Activated T-cell treated with anti-CD3 and anti-CD28 coated beads for 24 hours (primary cell): ENCODE data around the gene PLCD4.
A peak's percentile ranks its signal among the peaks of the same experiment; 100 is the strongest.

ENCODE experiments used
- DNase-seq: peaks from one replicate; pipeline ENCODE4 v3.0.0-alpha.2; 2020; ENCODE audit warnings: low read depth

PLCD4 gene

DNA sequence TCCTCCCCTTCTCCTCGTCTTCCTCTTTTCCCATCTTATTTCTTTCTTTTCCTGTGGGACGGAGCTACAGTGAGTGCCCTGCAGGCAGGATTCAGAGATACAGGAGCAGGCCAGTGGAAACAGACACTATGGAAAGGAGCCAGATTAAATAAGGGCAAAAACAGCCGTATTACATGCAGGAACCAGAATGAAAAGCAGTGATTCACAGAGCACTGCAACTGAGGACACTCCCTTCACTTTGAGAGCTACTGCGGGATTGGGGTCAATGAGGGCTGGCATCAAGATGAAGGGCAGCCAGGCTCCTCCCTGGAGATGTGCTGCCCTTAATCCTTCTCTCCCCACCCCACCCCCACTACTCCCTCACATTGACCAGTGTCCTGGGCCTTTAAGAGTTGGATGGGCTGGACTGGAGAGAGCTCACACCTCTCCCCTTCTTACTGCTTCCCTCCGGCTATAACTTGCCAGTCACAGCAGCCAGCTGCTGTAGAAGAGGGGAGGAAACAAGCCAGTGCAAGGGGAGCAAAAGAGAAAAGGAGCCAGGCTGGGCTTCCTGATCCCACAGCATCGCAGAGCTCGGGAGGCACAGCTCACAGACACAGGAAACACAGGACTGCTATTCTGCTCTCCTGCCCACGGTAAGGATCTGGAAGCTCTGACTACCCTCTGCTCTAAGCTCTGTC, at the start of gene PLCD4:
TSS of gene PLCD4 (plus strand) at position 464 of the 680 bp plus-strand sequence. CDS start 7,841 bp downstream, outside the sequence.
- no peak for DNase-seq

DNA sequence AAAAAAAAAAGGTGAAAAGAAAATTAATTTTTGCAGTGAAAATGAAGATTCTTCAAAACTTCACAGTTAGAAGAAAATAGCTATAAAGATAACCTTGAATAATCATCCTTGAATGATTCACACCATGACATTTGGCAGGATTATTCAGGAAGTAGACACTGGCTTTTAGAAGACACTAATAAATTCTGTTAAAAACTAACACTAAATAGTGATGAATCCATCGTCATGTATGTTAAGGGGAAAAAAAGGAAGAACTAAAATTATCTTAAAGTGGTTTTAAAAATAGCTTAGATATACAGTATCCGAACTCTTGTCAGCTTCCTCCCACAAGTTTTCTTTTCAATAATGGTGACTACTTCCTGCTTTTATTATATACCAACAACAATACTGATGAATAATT, 49.8 kb upstream of the PLCD4 start:
- DNase-seq = no peak

DNA sequence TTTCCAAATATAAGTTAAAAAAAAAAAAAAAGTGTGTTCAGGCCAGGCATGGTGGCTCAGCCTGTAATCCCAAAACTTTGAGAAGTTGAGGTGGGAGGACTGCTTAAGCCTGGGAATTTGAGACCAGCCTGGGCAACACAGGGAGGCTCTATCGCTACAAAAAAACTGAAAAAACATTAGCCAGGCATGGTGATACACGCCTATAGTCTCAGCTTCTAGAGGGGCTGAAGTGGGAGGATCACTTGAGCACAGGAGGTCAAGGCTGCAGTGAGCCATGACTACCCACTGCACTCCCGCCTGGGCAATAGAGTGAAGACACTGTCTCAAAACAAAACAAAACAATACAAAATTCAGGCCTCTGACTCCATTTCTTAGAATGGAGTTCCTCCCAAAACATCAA, 48.7 kb upstream of the PLCD4 start:
- DNase-seq = no peak

DNA sequence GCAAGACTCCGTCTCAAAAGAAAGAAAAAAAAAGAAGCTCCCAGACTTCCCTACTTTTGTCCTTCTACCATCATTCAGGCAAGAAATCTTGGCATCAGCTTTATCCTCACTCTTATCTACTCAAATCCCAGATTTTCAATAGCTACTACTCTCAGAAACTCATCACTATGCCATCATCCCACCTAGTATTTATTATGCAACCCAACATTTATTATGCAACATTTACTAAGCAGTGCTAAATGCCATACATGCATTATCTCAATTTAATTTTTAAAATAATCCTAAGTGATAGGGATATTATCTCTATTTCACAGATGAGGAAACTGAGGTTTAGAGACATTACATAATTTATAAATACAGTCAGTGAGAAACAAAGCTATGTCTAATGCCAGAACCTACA, 43.6 kb upstream of the PLCD4 start:
- no peak for DNase-seq

DNA sequence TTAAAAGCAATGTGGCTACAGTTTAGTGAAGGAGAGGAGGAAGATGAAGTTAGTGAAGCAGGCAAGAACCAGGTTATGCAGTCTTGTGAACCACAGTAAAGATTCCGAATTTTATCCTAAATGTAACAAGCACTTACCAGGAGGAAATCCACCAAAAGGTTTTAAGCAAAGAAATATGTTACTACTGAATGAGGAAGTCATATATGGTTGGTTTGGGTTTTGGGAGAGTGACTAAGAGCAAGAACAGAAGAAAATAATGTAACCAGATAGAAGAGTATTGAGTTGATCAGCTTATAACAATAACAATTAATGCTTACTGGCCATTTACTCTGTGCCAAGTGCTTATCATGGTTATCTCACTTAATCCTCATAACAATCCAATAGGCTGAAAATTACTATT, 41.4 kb upstream of the PLCD4 start:
- DNase-seq = no peak

DNA sequence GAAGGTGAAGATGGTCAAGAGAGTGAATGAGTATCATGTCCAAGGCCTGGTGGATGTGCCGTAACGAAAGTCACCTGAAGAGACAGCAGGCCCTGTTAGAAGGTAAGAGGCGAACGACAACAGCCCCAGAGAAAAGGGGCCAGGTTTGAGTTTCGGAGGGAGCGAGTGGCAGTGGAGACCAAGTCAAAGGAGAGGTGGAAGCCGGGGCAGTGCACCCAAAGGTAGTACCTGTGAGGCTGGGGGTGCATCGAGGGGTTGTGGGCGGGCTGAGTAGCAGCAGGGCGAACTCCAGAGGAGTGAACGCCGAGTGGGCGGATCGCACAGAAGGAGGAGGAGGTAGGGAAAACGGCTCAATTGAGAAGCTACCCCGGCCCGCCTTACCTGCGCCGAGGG, 39.9 kb upstream of the PLCD4 start:
- DNase-seq = no peak

DNA sequence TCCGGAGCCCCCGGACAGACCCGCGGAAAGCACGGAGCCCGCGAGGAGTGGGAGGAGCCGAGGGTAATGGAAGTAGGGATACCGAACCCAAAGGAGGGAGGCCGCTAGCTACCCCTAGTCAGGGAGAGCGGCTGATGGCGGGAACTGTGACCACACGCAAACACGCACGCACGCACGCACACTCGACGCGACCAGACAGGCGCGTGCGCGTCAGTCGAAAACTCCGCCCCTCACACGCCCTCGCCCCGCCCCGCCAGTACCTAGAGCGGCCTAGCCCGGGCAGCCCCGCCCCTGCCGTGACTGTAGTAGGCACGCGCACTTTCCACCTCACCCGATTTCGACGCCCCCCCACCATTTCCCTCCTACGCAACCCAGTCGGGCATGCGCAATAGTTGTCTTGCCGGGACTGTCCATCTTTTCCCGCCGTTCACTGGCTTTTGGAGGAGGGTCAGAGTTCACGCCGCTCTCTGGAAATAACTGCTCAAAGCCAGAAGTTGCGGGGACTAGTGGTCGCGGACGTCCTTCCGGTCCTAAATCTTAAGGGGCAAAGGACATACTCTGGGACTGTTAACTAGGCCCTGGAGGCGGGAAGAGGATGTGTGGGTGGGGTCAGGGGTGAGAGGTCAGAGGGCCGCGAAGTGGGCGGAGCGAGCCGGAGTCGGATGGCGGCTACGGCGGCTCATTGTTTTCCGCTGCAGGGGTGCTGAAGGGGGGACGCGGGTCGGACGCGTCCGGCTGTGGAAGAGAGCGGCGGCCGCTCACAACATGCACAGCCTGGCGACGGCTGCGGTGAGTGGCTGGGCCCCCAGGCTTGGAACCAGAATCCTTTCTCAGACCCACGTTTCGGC, 39.3 kb upstream of the PLCD4 start, which contains the start of the genes CNOT9 and USP37:
TSS of gene CNOT9 (plus strand) at position 650 of the 848 bp plus-strand sequence. CDS start at position 766, 116 bp downstream.
TSS of gene USP37 (minus strand) at position 162 of the 848 bp plus-strand sequence. CDS start 9,698 bp downstream, outside the sequence.
- peak; percentile 100 for DNase-seq

DNA sequence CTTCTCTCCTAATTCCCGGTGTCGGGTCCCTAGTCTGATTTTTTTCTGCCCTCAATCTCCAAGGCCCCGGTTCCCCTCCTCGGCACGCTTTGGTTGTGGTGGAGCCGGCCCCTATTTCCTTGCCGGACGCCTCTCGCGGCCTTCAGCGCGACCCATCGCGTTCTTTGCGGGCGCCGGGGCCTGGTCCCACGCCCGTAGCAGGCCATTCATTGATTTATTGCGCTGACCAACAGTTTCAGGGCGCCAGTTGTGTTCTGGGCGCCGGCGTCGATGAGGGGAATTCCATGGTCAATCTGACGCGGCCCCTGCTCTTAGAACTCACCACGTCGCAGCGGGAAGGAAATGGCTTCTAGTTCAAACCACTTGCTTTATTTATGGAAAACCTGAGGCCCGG, 38.7 kb upstream of the PLCD4 start:
- peak; percentile 44 for DNase-seq

DNA sequence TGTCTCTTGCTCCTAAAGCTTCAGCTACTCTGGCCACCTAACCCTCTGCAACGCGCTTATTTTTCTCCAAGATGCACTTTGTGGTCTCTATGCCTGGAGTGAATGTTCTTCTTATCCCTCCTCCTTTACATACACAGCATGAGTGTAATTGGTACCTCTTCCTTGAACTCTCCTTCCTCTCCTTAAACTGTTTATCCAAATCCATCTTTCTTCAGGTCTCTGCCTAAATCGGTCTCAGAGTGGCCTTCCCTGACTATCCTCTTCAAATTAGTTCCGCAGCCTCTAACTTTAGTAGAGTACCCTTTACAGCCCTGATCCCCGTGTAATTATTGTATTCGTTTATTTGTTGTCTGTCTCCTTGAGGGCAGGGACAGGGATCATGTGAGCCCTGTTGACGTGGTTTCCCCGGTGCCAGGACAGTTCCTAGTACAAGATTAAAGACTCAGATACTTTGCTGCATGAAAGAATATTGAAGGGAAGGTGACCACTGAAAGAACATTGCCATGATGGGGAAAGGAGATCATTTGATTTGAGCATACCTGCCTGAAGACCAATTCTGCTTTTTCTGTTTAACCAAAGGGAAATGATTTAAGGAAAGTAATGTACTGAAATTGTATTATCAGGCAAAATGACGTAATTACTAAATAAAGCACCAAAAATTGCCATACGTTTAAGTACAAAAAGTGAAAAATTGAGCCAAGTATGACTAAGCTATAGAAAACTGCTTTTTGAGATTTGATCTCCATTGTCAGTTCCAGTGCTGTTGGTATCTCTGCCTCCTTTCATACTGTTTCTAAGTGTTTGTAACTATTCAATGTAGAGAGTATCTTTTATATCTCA, 37.8 kb upstream of the PLCD4 start:
- DNase-seq = no peak

DNA sequence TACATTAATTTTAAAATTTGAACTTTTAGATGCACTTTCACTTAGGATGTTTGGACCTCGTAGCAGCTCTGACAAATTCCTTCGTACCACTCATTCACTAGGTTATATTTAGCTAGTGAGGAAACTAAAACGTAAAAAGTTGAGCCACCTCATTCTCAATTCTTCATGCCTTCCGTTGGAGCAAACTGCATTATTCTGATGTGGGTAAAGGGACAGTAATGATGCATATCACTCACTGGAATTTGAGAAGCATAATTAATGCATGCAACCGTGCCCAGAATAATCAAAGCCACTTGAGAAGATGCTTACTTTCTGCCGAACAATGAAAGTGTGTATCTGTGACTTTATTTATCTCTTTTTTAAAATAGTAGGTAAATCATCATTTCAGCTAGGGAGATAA, 36.8 kb upstream of the PLCD4 start:
- no peak for DNase-seq

DNA sequence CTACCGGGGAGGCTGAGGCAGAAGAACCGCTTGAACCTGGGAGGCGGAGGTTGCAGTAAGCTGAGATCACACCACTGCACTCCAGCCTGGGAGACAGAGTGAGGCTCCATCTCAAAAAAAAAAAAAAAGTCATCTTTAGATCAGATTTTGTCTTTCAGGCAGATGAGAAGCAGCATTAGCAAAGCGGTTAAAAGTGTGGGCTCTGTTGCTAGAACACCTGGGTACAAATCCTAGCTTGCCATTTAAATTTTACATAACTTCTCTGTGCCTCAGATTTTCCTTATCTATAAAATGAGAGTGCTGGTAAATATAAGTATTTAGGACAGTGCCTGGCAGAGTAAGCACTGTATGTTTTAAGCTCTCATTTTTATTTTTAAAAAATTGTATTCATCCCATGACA, 30.8 kb upstream of the PLCD4 start:
- no peak for DNase-seq

DNA sequence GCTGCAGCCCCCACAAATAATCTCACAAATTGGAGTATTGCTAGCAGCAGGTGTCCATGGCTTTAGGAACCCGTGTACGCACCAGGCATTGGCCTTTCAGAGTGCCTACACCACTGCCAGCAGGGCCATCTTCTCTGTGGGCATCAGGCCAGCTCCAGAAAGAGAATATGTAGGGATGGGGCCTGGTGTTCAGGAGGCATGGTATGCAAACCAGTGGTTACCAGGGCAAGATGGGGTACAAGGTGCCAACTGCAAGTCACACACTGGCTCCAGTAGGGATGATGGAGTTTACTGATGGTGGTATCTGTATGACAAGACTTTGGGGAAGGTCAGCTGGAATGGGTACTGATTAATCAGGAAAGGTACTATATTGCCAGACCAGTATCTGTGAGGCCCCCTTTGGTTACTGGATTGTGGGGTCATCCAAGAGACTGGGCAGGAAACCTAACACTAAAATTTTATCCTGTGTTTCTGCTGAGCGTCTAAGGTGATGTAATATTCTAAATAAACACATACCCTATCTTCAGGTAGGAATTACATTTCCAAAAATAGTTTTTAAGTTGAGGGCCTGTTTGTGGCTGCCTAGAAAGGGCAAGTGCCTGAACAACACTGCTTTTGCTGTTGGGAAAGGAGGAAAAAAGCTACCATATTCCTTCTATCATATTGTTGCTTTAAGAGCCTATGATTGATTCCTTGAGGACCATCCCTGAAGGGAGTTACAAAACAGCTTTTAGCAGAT, 30.0 kb upstream of the PLCD4 start:
- DNase-seq = no peak

DNA sequence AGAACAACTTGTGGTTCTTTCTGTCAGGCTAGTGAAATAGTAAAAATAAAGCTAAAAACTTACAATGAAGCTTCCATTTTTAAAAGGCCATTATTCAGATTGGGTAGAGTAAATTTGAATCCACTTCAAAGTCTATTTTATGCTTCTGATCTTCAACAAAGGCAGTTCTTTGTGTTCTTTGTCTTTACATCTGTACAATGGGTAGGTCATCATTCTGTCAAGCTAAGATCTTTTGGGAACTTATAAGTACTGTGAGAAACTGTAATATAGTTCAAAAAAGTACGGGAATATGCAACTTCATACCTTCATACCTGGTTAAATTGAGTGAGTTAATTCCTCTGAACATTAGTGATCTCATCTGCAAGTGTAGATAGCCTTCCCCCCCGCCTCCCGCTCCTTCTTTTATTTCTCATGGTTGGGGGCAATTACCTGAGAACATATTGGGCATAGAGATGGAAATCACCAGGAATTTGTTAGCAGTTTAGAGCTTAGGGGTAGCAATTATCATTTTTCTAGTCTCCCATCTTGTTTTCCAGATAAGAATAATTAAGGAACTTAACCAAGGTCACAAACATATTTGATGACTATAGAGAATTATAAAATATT, 29.3 kb upstream of the PLCD4 start:
- DNase-seq = no peak

DNA sequence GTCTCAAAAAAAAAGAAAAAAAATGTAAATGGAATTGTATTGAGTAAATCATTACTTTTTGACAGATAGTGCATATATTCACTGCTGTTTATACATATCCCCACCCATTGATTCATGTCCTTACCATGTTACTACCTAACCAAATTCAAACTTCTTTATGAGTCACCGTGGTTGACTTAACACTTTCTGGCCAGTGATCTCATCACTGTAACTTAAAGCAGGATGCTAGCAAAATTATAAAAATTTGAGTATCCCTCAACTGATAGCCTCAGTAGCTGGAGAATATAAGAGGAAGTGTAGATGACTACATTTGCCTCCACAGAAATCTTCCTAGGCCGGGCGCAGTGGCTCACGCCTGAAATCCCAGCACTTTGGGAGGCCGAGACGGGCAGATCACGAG, 25.6 kb upstream of the PLCD4 start:
- DNase-seq = no peak

DNA sequence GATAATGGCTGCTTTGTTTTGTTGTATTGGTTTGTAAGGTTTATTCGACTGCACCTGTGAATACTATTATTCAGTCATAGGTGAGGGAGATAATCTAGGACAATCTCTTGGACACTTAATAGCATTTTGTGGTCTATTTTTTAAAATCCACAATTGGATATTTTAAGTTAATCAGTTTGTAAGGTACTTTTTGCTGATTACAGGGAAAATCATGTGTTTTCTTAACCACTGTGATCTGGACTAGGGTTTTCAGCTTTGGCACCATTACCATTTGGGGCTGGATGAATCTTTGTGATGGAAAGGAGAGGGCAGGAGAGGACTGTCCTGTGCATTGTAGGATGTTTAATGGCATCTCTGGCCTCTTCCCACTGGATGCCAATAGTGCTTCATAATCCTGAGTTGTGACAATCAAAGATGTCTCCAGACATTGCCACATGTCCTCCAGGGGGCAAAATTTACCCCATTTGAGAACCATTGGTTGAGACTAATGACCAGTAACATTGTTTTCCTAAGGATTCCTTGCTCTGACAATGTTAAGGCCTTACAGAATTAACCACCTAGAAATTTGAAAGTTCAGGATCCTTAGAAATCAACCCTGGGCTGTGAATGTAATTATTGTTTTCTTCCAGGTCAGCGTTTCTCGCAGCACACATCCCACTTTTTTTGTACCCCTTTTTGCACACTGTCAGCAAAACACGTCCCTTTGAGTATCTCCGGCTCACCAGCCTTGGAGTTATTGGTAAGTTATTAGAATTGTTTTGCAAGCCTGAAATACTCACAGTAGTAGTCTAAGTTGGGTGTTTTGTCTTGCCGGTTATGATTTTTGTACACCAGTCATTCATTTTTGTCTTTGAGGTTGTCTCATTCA, 23.5 kb upstream of the PLCD4 start:
- DNase-seq = no peak

DNA sequence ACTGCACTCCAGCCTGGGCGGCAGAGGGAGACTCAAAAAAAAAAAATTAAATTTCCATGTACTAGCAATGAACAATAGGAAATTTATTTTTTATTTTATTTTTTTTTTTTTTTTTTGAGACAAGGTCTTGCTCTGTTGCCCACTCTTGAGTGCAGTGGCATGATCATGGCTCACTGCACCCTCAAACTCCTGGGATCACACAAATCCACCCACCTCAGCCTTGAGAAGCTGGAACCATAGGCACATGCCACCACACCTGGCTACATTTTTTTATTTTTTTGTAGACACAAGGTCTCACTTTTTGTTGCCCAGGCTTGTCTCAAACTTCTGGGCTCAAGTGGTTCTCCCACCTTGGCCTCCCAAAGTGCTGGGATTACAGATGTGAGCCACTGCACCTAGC, 22.2 kb upstream of the PLCD4 start:
- DNase-seq = no peak

DNA sequence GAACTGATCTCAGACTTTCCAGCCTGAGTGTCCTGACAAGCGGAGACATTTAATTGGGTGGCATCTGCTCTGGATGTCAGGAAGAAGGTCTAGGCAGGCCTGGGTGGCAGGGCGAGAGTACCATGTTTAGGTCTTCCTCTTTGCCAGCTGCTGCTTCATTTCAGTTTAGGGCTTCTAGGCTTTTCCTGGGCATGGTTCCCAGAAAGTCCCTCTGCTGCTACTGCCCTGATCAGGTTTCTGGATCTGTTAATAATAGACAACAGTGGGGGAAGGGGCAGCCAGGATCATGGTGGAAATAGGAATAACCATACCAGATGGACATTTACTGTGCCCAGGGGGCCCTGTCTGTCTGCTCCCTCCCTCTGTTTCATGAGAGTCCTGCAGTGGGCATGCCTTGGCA, 2.3 kb upstream of the PLCD4 start:
- no peak for DNase-seq

DNA sequence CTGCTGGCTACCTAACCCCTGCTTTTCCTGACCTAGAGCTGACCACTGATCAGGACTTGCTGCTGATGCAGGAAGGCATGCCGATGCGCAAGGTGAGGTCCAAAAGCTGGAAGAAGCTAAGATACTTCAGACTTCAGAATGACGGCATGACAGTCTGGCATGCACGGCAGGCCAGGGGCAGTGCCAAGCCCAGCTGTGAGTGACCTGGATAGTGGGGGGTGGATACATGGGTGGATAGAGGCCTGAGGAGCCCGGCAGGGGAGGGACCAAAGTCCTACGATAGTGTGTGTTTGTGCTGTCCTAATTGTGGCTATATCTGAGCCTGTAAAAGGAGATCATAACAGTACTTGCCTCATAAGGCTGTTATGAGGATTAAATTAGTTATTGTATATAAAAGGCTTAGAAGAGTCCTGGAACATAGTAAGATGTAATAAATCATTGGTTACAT, 8.2 kb downstream of the PLCD4 start:
- DNase-seq = no peak

DNA sequence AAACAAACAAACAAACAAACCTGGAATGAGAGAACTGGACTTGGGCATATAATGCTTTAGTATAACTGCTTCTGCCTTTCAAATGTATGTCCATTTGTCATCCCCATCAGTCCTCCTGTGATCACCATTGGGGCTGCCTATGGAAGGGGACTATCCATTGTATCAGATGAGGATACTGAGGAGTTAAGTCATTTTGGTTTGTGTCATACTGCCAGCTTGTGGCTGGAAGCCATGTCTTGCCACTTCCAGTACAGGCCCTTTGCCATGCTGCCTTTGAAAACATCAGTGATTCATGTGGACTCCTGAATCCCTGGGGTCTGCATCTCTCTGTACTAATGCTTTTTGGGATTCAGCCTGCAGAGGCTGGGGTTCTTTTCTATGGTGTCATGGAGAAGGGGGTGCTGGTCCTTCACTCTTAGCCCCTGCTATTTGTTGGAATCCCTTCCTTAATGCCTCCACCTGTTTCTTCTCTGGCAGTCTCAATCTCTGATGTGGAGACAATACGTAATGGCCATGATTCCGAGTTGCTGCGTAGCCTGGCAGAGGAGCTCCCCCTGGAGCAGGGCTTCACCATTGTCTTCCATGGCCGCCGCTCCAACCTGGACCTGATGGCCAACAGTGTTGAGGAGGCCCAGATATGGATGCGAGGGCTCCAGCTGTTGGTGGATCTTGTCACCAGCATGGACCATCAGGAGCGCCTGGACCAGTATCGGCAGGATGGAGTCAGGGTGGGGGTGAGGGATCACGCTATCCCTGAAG, 10.6 kb downstream of the PLCD4 start:
- no peak for DNase-seq
